Measurements from ENCODE around the gene F10. TPM values are rescaled to one million over a fixed set of nuclear protein-coding genes. Genes with fewer than 3 reads are reported as not detected.

The F10 gene
- total RNA-seq, 1 experiment from 2014 or later, result not detected

DNA sequence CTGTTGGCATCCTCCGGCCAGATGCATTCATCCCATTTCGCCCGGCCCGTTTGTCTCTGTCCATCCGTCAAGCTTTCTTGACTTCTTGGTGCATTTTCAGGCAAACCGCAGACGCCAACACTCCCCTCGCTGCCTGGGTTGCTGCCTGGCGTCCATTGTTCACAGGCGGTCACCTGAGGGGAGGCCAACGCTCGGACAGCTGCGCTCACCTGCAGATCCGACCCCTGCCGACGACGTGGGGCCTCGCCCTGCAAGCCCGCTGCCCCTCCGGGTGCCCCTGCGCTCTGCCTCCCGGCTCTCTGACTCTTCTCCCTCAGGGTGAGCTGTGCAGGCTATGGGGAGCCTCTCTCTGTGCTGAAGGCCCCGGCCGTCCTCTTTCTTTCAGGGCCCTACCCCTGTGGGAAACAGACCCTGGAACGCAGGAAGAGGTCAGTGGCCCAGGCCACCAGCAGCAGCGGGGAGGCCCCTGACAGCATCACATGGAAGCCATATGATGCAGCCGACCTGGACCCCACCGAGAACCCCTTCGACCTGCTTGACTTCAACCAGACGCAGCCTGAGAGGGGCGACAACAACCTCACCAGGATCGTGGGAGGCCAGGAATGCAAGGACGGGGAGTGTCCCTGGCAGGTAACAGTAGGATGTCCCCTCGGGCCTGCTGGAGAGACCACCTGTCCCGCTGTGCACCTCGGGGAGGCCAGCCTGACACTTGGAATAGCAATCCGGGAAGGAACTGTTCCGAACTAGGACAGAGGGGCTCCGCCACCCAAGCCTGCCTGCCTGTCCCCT is 21.1 kb downstream of the F10 start:
- Histone ChIP-seq H3K36me3 (ENCODE audit: insufficient read depth, low read length, poor library complexity, severe bottlenecking) (no peaks in the 10 kb centered on the region), H3K4me1 (ENCODE audit: insufficient read depth, low read length, poor library complexity, severe bottlenecking) (no peaks in the 10 kb centered on the region), H3K4me3 (ENCODE audit: low read depth, low read length, poor library complexity, severe bottlenecking) (no peak overlapping the region), H3K27me3 (replicated peaks; ENCODE audit: insufficient read depth, low read depth, low read length, poor library complexity) (no peaks in the 10 kb centered on the region), H3K9me3 (ENCODE audit: low read depth, low read length, poor library complexity, severe bottlenecking) (no peaks in the 10 kb centered on the region), H3K27ac (ENCODE audit: low read depth, low read length, poor library complexity, severe bottlenecking) (no peak overlapping the region)
- POLR2A ChIA-PET (ENCODE audit: low non-redundant PET), result no interaction called here
- no peak for DNase-seq (ENCODE audit: low spot score)
- intact Hi-C loops (cut with micrococcal nuclease; ENCODE audit: unreplicated experiment), result no loop called here
- BruUV-seq (replicated peaks), result no TSS peak
- TF ChIP-seq, protein P1, sequence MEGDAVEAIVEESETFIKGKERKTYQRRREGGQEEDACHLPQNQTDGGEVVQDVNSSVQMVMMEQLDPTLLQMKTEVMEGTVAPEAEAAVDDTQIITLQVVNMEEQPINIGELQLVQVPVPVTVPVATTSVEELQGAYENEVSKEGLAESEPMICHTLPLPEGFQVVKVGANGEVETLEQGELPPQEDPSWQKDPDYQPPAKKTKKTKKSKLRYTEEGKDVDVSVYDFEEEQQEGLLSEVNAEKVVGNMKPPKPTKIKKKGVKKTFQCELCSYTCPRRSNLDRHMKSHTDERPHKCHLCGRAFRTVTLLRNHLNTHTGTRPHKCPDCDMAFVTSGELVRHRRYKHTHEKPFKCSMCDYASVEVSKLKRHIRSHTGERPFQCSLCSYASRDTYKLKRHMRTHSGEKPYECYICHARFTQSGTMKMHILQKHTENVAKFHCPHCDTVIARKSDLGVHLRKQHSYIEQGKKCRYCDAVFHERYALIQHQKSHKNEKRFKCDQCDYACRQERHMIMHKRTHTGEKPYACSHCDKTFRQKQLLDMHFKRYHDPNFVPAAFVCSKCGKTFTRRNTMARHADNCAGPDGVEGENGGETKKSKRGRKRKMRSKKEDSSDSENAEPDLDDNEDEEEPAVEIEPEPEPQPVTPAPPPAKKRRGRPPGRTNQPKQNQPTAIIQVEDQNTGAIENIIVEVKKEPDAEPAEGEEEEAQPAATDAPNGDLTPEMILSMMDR (conservative IDR thresholded peaks at IDR 0.05; ENCODE audit: low read depth, low read length), result no peak
- no peak for TF ChIP-seq EZH2 (IDR thresholded peaks at IDR 0.05; ENCODE audit: borderline replicate concordance, low read depth, low read length, poor library complexity, severe bottlenecking)
- CTCF ChIA-PET, result no interaction called here

DNA sequence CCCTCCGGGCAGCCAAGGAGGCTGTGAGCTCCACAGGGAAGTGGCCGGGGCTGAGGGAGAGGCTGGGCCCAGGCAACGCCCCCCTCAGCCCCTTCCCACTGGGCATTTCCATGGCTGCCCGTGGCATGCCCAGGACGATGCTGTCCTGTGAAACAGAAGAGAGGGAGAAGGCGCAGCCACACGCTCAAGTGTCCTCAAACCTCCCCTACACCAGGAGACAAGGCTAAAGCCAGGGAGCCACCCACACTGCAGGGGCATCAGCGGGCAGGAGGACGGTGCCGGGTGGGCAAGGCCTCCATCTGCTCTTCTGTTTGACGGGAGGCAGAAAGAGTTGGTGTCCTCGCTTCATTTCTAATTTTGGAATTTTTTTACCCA is 21.6 kb downstream of the F10 start:
- Histone ChIP-seq H3K4me3 (ENCODE audit: low read depth, low read length, poor library complexity, severe bottlenecking) (no peak overlapping the region), H3K36me3 (ENCODE audit: insufficient read depth, low read length, poor library complexity, severe bottlenecking) (no peaks in the 10 kb centered on the region), H3K4me1 (ENCODE audit: insufficient read depth, low read length, poor library complexity, severe bottlenecking) (no peaks in the 10 kb centered on the region), H3K9me3 (ENCODE audit: low read depth, low read length, poor library complexity, severe bottlenecking) (no peaks in the 10 kb centered on the region), H3K27me3 (replicated peaks; ENCODE audit: insufficient read depth, low read depth, low read length, poor library complexity) (no peaks in the 10 kb centered on the region), H3K27ac (ENCODE audit: low read depth, low read length, poor library complexity, severe bottlenecking) (no peak overlapping the region)
- DNase-seq (ENCODE audit: low spot score), result no peak
- ChIA-PET POLR2A (ENCODE audit: low non-redundant PET) (no interaction called here), CTCF (no interaction called here)
- intact Hi-C loops (cut with micrococcal nuclease; ENCODE audit: unreplicated experiment), result no loop called here
- no TSS peak for BruUV-seq (replicated peaks)
- TF ChIP-seq EZH2 (IDR thresholded peaks at IDR 0.05; ENCODE audit: borderline replicate concordance, low read depth, low read length, poor library complexity, severe bottlenecking), result no peak
- TF ChIP-seq, protein P1 (conservative IDR thresholded peaks at IDR 0.05; ENCODE audit: low read depth, low read length), result no peak

DNA sequence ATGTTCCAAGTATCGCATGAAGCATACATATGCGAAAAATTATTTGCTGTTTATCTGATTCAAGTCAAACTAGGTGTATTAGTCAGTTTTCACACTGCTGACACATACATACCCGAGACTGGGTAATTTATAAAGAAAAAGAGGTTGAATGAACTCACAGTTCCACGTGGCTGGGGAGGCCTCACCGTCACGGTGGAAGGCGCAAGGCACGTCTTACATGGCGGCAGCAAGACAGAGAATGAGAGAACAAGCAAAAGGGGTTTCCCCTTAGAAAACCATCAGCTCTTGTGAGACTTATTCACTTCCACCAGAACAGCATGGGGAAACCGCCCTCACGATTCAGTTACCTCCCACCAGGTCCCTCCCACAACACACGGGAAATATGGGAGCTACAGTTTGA is 22.9 kb downstream of the F10 start:
- Histone ChIP-seq H3K36me3 (ENCODE audit: insufficient read depth, low read length, poor library complexity, severe bottlenecking) (no peaks in the 10 kb centered on the region), H3K27me3 (replicated peaks; ENCODE audit: insufficient read depth, low read depth, low read length, poor library complexity) (no peaks in the 10 kb centered on the region), H3K27ac (ENCODE audit: low read depth, low read length, poor library complexity, severe bottlenecking) (no peak overlapping the region), H3K4me3 (ENCODE audit: low read depth, low read length, poor library complexity, severe bottlenecking) (no peak overlapping the region), H3K4me1 (ENCODE audit: insufficient read depth, low read length, poor library complexity, severe bottlenecking) (no peaks in the 10 kb centered on the region), H3K9me3 (ENCODE audit: low read depth, low read length, poor library complexity, severe bottlenecking) (no peaks in the 10 kb centered on the region)
- intact Hi-C loops (cut with micrococcal nuclease; ENCODE audit: unreplicated experiment), result no loop called here
- DNase-seq (ENCODE audit: low spot score), result no peak
- ChIA-PET POLR2A (ENCODE audit: low non-redundant PET) (no interaction called here), CTCF (no interaction called here)
- BruUV-seq (replicated peaks), result no TSS peak
- TF ChIP-seq EZH2 (IDR thresholded peaks at IDR 0.05; ENCODE audit: borderline replicate concordance, low read depth, low read length, poor library complexity, severe bottlenecking), result no peak
- TF ChIP-seq, protein P1 (conservative IDR thresholded peaks at IDR 0.05; ENCODE audit: low read depth, low read length), result no peak

Data from A673 (cell line).